Raji (cell line): Measurements from ENCODE around the gene ATP8A2.

Source experiments
- POLR2A ChIP-seq: IDR thresholded peaks from 2 replicates; pipeline ENCODE4 v1.6.1; 2011; ENCODE audit warnings: low read depth, low read length, control low read depth; ENCODE audit not compliant: insufficient read depth

The ATP8A2 gene

DNA sequence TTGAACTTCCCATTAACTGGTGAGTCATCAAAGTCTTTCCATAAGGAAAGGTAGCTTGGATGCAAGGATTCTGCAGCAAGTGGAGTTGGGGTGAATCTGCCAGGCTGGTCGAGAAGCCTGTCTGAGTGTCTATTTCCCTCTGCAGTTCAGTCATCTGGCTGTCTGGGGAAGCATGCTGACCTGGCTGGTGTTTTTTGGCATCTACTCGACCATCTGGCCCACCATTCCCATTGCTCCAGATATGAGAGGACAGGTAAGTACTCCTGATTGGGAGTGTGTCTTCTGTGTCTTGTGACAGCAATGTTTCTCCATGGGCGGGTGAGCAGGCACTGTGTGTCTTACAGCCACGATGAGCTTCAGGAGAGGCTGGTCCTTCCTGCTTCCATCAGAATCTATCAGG is 490.4 kb downstream of the ATP8A2 start:
- no peak for TF ChIP-seq POLR2A

- TF ChIP-seq POLR2A = no peak
These were observed 492.3 kb downstream of the ATP8A2 start for GRCh38 chr13:25864116-25864515.

GRCh38 chr13:25864936-25865335 is 493.2 kb downstream of the ATP8A2 start:
- TF ChIP-seq POLR2A = no peak

GRCh38 chr13:25865391-25865790 is 493.6 kb downstream of the ATP8A2 start:
- TF ChIP-seq POLR2A = no peak

DNA sequence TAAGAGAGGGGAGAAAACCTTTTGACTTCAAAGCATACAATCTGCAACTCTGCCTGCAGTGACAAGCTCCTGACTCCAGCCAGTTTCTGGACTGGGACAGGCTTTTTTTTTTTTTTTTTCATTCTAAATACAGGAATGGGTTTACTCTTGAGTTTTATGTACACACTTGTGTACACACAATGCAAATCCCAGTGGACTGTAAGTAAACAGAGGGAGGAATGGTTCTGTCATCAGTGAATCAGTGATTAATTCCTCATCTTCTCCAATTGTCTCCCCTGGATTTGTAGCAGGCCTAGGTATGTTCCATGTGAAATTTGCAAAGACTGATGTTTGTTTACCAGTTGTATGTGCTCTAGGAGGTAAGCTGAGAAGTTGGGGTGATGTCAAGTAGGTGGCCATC is 495.3 kb downstream of the ATP8A2 start:
- TF ChIP-seq POLR2A = no peak

GRCh38 chr13:25868490-25868889 is 496.7 kb downstream of the ATP8A2 start:
- TF ChIP-seq POLR2A = no peak

DNA sequence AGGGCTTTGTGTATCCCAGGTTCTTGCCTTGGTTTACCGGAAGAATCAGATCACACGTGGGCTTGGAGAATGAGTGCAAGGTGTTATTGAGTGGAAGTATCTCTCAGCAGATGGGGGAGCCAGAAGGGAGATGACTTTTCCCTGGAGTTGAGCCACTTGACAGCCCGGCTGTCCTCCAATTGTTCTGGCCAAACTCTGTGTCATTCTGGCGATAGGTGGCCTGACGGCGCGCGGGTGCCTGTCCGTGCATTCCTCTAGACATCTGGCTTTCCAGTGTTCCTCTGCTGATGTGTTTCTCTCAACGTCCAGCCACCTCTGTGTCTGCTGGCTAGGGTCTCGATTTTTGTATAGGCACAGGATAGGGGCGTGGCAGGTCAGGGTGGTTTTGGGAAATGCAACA is 498.2 kb downstream of the ATP8A2 start:
- no peak for TF ChIP-seq POLR2A

DNA sequence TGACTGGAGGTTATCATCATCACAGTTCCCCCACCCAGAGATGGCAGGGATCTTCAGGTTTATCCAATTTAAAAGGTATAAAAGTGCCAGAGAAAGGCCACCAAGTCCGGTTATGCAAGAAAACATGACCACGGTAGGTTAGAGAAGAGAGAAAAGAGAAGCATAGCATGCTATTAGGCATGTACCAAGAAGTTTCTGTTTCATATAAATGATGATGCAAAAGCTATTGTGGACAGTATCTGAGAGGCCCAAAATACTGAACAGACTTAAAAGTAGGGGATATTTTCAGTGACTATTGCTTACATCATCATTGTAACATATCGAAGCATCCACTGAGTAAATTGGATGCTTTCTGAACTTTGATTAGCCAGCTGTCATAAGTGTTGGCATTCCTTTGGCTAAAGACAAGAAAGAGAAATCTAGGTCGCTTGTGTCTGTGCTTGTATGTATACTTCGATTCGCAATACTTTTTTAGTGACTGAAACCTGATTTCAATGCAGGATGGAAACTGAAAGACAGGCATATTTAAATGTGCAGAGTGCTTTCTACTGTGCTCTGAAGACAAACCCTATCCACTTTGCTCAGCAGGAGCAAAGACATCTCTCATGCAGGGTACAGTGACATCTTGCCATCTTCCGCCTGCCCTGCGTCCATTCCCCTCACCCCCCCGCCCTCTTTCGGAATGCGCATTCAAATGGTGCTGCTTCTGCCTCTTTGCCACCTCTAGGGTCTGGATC is 499.8 kb downstream of the ATP8A2 start:
- no peak for TF ChIP-seq POLR2A

DNA sequence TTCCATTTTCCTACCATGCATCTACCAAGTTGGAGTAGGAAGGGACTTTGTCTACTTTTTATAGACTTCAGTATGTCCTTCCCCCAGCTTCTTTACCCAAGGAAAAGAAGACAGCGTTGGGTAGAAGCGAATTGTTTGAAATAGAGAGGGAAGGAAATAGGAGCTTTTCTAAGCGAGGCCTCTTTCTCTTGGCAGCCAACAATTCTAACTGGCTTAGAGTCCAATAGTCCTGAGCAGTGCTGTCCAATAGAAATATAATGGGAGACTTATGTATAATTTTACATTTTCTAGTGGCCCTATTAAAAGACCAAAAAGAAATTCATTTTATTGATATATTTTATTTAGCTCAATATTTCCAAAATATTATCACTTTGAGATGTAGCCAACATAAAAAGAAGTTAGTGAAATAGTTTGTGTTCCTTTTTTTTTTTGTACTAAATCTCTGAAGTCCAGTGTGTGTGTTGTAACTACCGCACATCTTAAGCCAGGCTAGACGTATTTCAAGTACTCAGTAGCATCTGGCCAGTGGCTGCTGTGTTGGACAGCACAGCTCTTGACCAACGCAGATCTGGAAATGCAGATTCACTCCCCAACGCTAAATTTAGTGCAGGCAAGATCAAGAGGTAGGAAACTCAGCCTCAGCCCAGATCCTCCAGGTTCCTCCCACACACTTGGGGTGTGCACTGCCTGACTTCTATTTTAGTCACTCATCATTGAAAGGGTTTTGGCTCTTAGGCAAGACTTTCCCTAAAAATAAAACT is 500.9 kb downstream of the ATP8A2 start:
- no peak for TF ChIP-seq POLR2A

DNA sequence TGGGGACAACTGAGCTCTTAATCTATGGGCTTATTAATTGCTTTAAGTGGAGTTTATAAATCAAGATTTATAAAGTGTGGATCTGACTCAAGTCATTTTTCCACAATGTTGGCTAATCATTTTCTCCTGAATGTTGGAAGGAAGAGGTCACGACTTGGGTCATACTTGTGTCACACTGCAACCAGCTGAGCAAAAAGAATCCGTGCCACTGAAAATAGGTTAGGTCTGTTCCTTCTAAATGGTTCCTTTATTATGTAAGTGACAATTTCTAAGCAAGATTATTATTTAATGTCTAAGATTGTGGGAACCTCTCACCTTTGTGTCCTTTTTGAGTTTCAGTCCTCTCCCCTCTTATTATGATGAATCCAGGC is 501.5 kb downstream of the ATP8A2 start:
- no peak for TF ChIP-seq POLR2A

GRCh38 chr13:25874064-25874737 is 502.4 kb downstream of the ATP8A2 start:
- TF ChIP-seq POLR2A = no peak

GRCh38 chr13:25874907-25875306 is 503.1 kb downstream of the ATP8A2 start:
- no peak for TF ChIP-seq POLR2A

GRCh38 chr13:25876247-25876646 is 504.5 kb downstream of the ATP8A2 start:
- TF ChIP-seq POLR2A = no peak

GRCh38 chr13:25879466-25879865 is 507.7 kb downstream of the ATP8A2 start:
- no peak for TF ChIP-seq POLR2A

GRCh38 chr13:25881136-25881926 is 509.6 kb downstream of the ATP8A2 start:
- TF ChIP-seq POLR2A = no peak
